GM10847 (cell line): Measurements from ENCODE around the gene TAPT1.

Experiments
- POLR2A ChIP-seq: IDR thresholded peaks from 2 replicates; pipeline ENCODE4 v1.6.1; 2011; ENCODE audit not compliant: insufficient read length; ENCODE audit errors: extremely low read depth

The TAPT1 gene

GRCh38 chr4:16169490-16169889, 56.8 kb downstream of the TAPT1 start:
- TF ChIP-seq POLR2A = no peak

DNA sequence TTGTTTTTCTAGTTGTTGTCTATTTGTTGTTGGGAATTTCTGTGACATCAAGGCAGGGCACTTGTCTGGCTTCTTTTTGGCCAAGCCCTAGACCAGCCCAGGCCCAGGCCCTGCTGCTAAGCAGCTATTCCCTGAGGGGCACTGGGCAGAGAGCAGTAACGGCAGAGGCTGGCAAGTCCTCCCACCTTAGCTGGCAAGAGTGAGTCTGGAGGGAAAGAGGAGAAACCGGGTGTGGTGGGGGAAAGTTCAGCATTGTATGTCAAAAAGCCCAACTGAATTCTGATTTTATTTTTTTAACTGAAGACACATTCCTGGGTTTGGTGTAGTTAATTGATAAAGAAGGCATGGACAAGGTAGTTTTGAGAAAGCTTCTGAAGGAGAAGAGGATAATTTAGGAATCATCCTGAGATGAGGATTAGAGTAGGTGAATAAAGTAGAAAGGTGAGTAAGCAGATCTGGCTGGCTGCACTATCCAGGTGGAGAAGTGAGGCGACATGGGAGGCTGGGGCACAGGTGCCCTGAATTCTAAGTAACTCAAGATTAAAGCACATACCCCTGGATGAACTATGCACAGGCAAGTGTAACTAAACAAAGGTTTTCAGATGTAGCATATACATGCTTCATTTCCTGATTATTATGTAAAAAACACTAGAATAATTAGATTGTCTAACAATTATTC, 57.4 kb downstream of the TAPT1 start:
- no peak for TF ChIP-seq POLR2A

- TF ChIP-seq POLR2A = no peak
Measured at GRCh38 chr4:16168144-16168543, 58.1 kb downstream of the TAPT1 start.

GRCh38 chr4:16165931-16166330, 60.3 kb downstream of the TAPT1 start:
- TF ChIP-seq POLR2A = no peak

- no peak for TF ChIP-seq POLR2A
Measured at GRCh38 chr4:16162891-16163290, 63.4 kb downstream of the TAPT1 start.

GRCh38 chr4:16161851-16162408, 64.3 kb downstream of the TAPT1 start:
- no peak for TF ChIP-seq POLR2A

DNA sequence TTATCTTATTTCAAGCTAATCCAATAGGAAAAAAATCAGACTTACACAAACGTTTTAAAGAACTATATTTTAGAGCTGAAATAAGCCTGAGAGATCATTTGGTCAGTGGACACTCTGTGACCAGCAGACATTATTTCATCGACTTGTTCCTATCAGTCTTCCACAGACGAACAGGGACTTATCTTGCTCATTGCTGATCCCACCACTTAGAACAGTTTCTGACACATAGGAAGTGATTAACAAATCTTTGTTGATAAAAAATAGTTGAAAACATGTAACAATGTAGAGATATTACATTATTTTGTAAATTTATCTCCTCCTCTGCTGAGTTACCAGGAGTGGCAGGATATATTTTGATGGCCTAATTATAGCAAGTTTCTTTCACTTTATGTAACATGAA, 65.8 kb downstream of the TAPT1 start:
- no peak for TF ChIP-seq POLR2A

DNA sequence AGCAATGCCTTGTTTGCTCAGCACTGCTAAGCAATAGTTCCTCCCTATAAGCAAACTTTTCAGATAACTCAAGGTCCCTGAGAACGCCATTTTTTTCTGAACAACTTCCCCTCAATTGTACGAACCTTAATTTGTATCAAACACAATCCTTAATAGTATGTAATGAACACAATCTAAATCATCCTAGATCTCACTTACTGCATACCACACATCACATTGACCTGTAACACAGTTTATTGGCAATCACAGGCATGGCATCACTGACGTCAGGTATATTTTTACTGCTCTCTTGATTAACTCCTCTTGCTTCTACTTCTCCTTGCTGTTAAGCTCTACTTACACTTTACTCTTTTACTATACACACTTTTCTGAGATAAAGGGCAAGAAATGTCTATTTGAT, 67.0 kb downstream of the TAPT1 start:
- TF ChIP-seq POLR2A = no peak

- TF ChIP-seq POLR2A = no peak
Measured at GRCh38 chr4:16158504-16158852, 67.8 kb downstream of the TAPT1 start.

- no peak for TF ChIP-seq POLR2A
Measured at GRCh38 chr4:16157609-16158503, 68.4 kb downstream of the TAPT1 start.

- no peak for TF ChIP-seq POLR2A
Measured at GRCh38 chr4:16155528-16156169, 70.6 kb downstream of the TAPT1 start.

DNA sequence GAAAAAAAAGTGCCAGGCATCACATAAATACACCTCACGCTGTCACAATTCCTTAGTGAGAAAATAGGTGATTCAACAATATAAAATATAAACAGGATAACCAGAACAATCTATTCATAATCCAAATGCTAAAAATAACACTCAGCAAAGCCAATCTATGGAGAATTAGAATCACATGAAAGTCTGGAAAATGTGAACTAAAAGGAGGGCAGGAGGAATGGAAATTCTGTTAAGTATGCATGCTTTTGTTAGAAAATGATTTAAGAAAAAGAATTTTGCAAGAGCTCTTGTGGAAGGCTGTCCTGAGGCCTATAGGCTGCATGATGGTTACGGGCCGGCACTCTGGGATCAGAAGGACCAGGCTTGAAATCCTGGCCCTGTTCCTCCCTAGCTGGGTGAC, 71.8 kb downstream of the TAPT1 start:
- TF ChIP-seq POLR2A = no peak

GRCh38 chr4:16150716-16151115, 75.6 kb downstream of the TAPT1 start:
- TF ChIP-seq POLR2A = no peak

- TF ChIP-seq POLR2A = no peak
Measured at GRCh38 chr4:16142598-16143310, 83.5 kb downstream of the TAPT1 start.

DNA sequence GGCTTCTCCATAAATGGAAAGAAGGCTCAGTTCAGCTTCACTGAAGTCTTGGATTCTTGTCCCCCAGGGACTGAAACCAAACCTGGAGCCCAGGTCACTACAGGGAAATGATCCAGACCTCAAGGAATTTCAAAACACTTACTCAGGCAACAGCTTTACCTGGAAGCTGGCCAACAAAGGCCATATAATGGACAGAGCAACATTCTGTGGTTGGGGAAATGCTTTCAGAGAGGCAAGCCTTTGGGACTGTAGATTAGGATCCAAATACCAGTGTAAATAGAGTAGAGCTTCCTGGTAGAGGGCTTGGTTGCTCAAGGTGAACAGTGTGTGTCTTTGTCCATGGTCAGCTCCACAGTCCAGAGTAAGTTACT, 85.4 kb downstream of the TAPT1 start:
- TF ChIP-seq POLR2A = no peak

- TF ChIP-seq POLR2A = no peak
Measured at GRCh38 chr4:16140231-16140878, 85.9 kb downstream of the TAPT1 start.
